HUES6 (cell line): ENCODE data around the gene CFAP46.

Experiments used
- H3K27ac ChIP-seq: 2 replicates; pipeline ENCODE4 v1.7.0; 2013; ENCODE audit warnings: low read depth, mild to moderate bottlenecking, low read length, inconsistent platforms
- H3K27me3 ChIP-seq: 2 replicates; pipeline ENCODE4 v1.6.1; 2013; ENCODE audit warnings: low read length; ENCODE audit not compliant: control insufficient read depth, insufficient read depth
- H3K36me3 ChIP-seq: 2 replicates; pipeline ENCODE4 v1.6.1; 2013; ENCODE audit warnings: low read length; ENCODE audit not compliant: control insufficient read depth, insufficient read depth
- H3K4me1 ChIP-seq: 2 replicates; pipeline ENCODE4 v1.6.1; 2013; ENCODE audit warnings: low read length; ENCODE audit not compliant: control insufficient read depth, insufficient read depth
- H3K4me3 ChIP-seq: 2 replicates; pipeline ENCODE4 v1.5.1; 2013; ENCODE audit warnings: low read depth, low read length
- H3K9ac ChIP-seq: one replicate; pipeline ENCODE4 v1.6.1; 2013; ENCODE audit warnings: mild to moderate bottlenecking, low read length
- H3K9me3 ChIP-seq: 2 replicates; pipeline ENCODE4 v1.6.1; 2013; ENCODE audit warnings: low read depth, low read length; ENCODE audit not compliant: control insufficient read depth, insufficient read depth

The CFAP46 gene

DNA sequence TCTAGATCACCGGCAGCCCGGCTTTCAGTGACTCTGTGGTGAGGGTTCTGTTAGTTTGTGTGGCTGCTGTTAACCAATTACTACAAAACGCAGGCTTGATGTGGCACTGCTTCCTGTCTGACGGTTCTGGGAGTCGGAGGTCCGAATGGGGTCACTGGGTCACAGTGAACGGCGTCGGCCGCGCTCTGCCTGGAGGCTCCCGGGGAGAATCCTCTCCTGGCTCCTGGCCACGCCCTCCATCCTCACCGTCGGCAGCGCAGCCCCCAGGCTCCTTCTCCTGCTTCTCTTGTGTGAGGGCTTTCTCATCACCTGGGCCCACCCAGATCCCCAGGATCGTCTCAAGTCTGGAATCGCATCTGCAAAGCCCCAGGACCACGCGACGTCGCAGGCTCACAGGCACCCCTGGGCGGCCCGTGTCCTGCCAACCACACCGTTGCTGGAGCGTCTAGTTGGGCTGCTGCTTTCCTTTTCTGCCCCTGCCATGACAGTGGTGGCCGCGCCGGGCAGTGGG, 124.6 kb downstream of the CFAP46 start:
- H3K9me3 ChIP-seq, result peaks cover 30% of the 10 kb centered on the region
- H3K27ac ChIP-seq, result no peak overlapping the region
- H3K36me3 ChIP-seq, result no peaks in the 10 kb centered on the region
- no peaks in the 10 kb centered on the region for H3K27me3 ChIP-seq
- H3K4me3 ChIP-seq, result no peak overlapping the region
- H3K9ac ChIP-seq, result no peak overlapping the region
- H3K4me1 ChIP-seq, result no peaks in the 10 kb centered on the region

DNA sequence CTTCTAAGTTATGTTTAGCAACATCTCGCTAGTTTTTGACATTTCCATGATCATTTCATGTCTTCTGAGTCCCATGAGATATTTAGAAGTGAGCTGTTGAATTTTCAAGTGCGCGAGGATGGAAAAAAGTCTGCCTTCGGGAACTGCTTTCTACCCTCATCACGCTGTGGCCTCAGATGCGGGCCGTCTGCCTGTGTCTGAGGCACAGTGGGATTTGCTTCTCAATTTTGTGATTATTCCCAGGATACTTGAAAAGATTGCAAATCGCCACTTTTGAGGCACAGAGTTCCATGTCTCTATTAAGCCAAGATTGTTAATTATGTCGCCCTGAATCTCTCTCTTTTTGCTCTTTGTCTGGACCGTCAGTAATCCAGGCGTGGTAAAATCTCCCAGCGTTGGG, 125.7 kb downstream of the CFAP46 start:
- Histone ChIP-seq H3K4me1 (no peaks in the 10 kb centered on the region), H3K36me3 (no peaks in the 10 kb centered on the region), H3K27ac (no peak overlapping the region), H3K4me3 (no peak overlapping the region), H3K9ac (no peak overlapping the region), H3K27me3 (no peaks in the 10 kb centered on the region), H3K9me3 (peaks cover 20% of the 10 kb centered on the region)

DNA sequence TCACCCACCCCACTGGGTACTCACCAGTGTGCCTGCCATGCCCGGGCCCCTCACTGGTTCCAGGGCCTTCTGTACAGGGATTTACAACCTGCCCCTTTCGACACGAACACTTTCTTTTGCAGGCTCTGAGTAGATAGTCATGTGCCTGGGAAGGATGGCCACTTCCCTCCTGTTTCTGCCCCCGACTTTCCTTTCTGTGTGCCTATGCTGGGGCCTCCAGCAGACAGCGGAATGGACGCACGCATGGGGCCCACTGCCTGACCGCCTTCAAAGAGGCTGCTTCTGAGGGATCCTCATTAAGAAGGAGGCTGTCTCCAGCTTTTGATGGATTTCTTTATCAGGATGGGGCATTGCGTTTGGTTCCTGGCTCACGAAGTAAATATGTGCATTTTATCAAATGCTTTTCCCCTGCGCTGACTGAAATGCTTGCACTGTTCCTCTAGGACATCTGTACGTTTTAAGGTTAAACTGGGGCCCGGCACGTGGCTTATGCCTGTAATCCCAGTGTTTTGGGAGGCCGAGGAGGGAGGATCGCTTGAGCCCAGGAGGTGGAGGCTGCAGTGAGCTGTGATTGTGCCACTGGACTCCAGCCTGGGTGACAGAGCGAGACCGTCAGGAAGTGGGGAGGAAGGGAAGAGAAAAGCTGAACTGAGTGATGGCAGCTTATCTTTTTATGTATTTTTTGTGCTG, 127.1 kb downstream of the CFAP46 start:
- no peaks in the 10 kb centered on the region for H3K27me3 ChIP-seq
- no peaks in the 10 kb centered on the region for H3K36me3 ChIP-seq
- H3K4me3 ChIP-seq, result no peak overlapping the region
- no peak overlapping the region for H3K9ac ChIP-seq
- H3K4me1 ChIP-seq, result no peaks in the 10 kb centered on the region
- peaks cover 8% of the 10 kb centered on the region for H3K9me3 ChIP-seq
- no peak overlapping the region for H3K27ac ChIP-seq

DNA sequence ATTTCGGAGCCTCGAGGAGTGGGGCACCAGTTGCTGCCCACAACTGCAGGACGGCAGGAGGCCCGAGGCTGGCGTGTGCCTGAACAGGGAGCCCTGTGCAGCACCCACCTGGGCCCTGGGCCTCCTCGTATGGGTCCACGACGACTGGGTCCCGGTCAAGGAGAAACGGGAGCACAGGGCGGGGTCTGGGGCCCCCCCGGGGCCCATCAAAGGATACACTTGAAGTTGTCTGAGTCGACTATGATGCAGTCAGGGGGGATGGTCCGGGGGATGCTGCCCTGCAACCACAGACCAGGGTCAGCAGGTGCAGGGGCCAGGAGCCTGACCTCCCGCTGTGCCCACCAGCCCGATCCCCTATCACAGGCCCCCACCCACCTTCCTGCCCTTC, 127.9 kb downstream of the CFAP46 start:
- H3K9me3 ChIP-seq, result no peaks in the 10 kb centered on the region
- no peak overlapping the region for H3K27ac ChIP-seq
- H3K36me3 ChIP-seq, result no peaks in the 10 kb centered on the region
- H3K4me3 ChIP-seq, result no peak overlapping the region
- no peaks in the 10 kb centered on the region for H3K27me3 ChIP-seq
- no peaks in the 10 kb centered on the region for H3K4me1 ChIP-seq
- H3K9ac ChIP-seq, result no peak overlapping the region

DNA sequence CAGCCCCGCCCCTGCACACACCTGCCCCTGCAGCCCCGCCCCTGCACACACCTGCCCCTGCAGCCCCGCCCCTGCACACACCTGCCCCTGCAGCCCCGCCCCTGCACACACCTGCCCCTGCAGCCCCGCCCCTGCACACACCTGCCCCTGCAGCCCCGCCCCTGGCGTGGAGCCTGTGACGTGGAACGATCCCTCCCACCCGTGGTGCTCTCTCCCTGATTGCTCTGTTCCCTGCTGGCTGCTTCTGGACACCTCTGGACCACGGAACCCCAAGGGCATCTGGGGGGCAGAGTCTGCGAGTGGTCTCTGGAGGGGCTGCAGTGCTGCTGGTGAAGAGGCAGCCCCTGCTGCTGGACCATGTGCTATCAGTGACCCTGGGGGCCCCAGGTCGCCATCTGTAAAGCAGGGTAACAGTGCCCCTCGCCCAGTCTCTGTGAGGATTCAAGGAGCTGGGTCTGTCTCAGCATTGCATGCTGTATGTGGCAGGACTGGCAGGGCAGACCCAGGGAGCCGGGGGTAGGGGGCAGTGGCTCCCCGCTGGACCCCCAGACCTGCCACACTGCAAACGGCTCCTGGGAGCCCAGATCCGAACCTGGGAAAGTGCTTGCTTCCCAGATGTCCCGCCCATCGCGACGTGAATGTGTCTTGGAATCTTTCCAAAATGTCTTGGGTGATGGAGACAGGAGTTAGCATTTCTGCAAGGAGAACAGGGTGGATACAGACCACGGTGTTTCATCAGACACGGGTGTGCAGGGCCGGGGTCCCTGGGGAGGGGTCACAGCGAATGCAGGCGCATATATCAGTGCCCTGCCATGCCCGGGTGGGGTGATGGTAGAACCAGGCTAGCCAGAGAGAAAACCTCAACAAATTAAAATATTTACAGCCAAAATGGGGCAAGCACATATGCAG, 128.6 kb downstream of the CFAP46 start:
- no peak overlapping the region for H3K9ac ChIP-seq
- no peaks in the 10 kb centered on the region for H3K36me3 ChIP-seq
- H3K9me3 ChIP-seq, result no peaks in the 10 kb centered on the region
- no peaks in the 10 kb centered on the region for H3K27me3 ChIP-seq
- no peaks in the 10 kb centered on the region for H3K4me1 ChIP-seq
- H3K4me3 ChIP-seq, result no peak overlapping the region
- no peak overlapping the region for H3K27ac ChIP-seq

DNA sequence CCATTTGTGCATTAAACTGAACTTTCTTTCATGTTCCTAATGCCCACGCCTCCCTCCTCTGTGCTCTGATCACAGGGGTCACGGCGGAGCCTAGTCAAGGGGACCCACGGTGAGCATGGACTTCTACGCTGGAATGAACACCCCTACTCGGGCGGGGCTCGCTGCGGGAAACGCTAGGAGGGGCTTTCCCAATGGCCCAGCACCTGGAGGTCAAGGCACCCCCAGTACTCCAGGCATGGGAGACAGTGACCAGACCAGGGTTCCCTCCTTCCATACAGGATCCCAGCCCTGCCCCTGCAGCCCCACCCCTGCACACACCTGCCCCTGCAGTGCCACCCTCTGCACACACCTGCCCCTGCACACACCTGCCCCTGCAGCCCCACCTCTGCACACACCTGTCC, 129.4 kb downstream of the CFAP46 start:
- no peaks in the 10 kb centered on the region for H3K36me3 ChIP-seq
- no peak overlapping the region for H3K9ac ChIP-seq
- no peak overlapping the region for H3K4me3 ChIP-seq
- H3K9me3 ChIP-seq, result no peaks in the 10 kb centered on the region
- no peaks in the 10 kb centered on the region for H3K4me1 ChIP-seq
- H3K27ac ChIP-seq, result no peak overlapping the region
- H3K27me3 ChIP-seq, result no peaks in the 10 kb centered on the region

DNA sequence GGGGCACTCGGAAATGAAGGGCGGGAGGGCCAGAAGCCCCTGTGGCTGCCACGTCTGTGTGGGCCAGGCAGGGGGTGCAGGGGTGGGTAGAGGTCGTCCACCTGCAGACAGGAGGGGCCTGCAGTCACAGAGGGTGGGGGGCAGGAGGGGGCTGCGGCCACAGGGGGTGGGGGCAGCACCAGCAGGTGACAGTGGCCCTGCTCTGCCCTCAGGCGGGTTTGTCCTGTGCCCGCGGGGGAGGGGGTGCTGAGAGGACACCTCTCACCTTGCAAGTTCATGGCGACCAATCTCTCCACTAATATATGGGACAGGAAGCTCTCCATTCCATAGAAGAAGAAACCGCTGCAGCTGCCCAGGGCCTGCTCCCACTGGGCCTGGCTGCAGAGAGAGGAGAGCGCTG, 129.8 kb downstream of the CFAP46 start:
- no peak overlapping the region for H3K27ac ChIP-seq
- no peaks in the 10 kb centered on the region for H3K36me3 ChIP-seq
- no peaks in the 10 kb centered on the region for H3K27me3 ChIP-seq
- H3K4me1 ChIP-seq, result no peaks in the 10 kb centered on the region
- no peak overlapping the region for H3K9ac ChIP-seq
- H3K9me3 ChIP-seq, result no peaks in the 10 kb centered on the region
- H3K4me3 ChIP-seq, result no peak overlapping the region

DNA sequence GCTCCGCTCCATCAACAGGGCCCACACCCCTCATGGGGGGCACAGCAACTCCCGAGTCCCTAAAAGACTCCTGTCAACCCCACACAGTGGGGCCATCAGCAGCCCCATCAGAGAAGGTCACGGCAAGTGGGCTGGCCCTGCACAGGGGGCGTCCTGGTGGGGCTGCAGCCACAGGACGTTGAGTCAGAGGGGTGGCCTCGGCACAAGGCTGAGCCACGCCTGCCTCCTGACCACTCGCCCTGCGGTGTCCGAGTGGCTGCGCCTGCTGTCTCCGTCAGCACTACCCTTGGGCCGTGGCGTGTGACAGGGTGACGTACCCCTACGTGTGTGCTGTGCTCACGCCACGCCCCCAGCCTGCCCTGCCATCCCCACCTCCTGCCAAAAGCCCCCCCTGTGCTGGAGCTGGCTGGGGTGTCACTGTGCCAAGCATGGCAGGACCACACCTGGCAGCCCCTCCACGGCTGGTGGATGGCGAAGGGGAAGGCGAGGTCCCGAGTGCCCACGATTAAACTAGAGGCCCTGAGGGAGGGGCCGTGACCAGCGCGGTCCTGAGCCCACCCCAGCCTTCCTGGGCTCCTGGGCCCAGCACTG, 130.4 kb downstream of the CFAP46 start:
- no peaks in the 10 kb centered on the region for H3K4me1 ChIP-seq
- H3K27ac ChIP-seq, result no peak overlapping the region
- H3K27me3 ChIP-seq, result no peaks in the 10 kb centered on the region
- no peaks in the 10 kb centered on the region for H3K9me3 ChIP-seq
- H3K9ac ChIP-seq, result no peak overlapping the region
- no peak overlapping the region for H3K4me3 ChIP-seq
- H3K36me3 ChIP-seq, result no peaks in the 10 kb centered on the region

DNA sequence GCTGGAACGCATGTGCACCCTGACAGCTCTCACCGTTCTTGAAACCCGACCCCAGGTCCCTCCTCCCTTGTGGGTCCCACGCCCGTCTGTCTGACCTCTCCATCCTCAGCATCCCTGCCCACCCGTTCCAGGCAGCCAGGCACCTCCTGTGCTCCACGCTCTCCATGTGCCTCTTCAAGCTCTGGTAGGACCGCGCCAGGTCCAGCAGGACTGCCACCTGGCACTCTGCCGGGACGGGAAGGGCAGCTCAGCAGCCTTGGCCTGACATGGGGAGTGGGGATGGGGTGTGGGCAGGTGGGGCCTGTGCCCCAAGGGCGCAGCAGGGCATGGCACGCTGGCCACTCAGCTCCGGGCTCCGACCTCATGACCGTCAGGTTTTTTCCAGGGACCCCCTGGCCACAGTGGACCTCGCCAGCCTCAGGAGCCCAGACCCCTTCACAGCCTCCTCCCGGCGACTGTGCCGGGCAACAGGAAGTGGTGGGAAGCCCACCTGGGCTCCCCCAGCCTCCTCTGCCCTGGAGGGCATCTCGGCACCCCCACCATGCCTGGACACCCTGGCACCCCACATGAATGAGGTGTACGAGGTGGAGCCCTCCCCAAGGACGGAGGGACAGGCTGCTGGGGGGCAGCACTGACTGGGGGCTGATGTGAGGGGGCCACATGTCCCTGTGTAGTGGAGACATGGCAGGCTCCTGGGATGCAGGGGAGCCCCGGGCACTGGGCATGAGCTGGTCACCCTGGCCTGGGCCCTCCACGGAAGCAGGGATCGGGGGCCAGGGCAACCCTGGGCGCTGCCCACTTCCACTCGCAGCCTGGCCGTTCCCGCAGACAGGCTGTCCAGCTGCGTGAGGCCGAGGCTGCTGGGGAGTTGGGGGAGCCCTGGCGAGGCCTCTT, 131.3 kb downstream of the CFAP46 start:
- no peaks in the 10 kb centered on the region for H3K9me3 ChIP-seq
- H3K27ac ChIP-seq, result no peak overlapping the region
- no peaks in the 10 kb centered on the region for H3K36me3 ChIP-seq
- H3K4me3 ChIP-seq, result no peak overlapping the region
- H3K9ac ChIP-seq, result no peak overlapping the region
- H3K27me3 ChIP-seq, result no peaks in the 10 kb centered on the region
- no peaks in the 10 kb centered on the region for H3K4me1 ChIP-seq

DNA sequence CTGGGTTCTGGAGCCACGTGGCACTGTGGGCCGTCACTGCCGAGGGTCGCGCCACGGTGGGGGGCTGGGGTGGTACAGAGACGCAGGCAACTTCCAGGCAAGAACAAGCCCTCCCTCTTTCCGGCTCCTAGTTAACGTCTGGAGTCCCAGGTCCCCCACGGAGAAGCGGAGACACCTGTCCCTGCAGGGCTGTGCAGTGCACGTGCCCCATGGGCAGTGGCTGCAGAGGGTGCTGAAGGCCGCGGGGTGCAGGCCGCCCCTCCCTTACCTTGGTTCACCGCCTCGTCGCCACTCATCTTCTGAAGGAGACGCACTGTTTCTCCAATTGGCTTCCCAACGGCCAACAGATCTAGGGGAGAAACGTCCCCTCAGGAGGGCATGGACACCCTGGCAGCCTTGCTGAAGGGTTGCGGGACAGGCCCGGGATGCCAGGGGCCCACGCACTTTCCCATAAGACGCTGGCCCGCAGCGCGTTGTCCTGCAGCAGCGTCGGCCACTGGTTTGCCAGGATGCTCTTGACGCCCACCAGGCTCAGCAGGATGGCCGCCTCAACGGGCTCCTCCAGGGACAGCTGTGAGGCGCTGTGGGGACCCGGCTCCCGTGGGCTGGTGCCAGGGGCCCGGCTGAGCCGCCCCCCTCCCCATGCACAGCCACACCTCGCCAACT, 132.1 kb downstream of the CFAP46 start:
- no peaks in the 10 kb centered on the region for H3K9me3 ChIP-seq
- H3K4me3 ChIP-seq, result no peak overlapping the region
- H3K36me3 ChIP-seq, result no peaks in the 10 kb centered on the region
- H3K9ac ChIP-seq, result no peak overlapping the region
- no peaks in the 10 kb centered on the region for H3K27me3 ChIP-seq
- no peak overlapping the region for H3K27ac ChIP-seq
- no peaks in the 10 kb centered on the region for H3K4me1 ChIP-seq
